NCI-H82 treated with DMSO at 0.1 percent for 48 hours (cell line): Measurements from ENCODE around the gene CDH5.
"Not testable (repeated sequence)": the region's sequence is repeated elsewhere in the genome, so short reads cannot be mapped to it uniquely, and the experiment has no call there.

ENCODE experiments used
- DNase-seq: peaks from one replicate; lab custom pipeline; 2025; ENCODE audit not compliant: unreplicated experiment; lab: John Stamatoyannopoulos, UW

The CDH5 gene

GRCh38 chr16:66434619-66435430, 68.3 kb downstream of the CDH5 start:
- DNase-seq, result no peak

DNA sequence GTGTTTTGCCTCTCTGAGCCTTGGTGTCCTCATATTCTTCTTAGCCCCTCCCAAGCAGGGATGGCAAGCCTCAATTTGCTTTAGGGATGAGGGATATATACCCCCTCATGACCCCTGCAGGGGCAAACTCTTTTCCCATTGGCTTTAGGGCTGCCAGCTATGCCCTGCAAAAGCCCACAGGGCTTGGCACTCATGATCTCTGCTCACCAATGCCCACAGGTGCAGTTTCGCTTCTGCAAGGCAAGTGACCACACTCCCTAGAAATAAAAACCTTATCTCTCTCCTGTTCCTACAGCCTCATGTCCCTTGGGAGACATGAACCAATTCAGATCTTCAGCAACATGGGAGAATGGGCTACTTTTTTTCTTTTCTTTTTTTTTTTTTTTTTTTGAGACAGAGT, 69.4 kb downstream of the CDH5 start:
- DNase-seq, result no peak

- no peak for DNase-seq
These were observed 71.0 kb downstream of the CDH5 start for GRCh38 chr16:66437391-66437945.

DNA sequence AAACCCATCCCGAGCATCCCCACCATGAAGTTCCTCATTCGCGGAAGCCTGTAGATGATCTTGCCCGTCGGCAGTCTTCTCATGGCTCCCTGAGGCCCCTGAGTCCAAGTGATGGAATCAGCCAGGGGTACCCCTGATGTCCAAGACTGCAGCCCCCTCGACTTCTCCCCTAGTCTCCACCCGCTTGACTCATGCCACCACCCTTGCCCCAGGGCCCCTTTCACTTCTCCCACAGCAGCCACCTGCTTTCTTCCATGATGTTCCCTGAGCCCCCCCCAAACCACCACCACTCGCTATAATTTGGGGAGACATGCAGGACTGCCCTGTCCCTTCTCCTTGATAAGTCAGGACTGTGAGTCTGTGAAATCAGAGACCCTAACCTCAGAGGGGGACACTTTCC, 72.0 kb downstream of the CDH5 start:
- DNase-seq, result no peak

- DNase-seq, result no peak
These were observed 72.7 kb downstream of the CDH5 start for GRCh38 chr16:66439051-66439730.

GRCh38 chr16:66440271-66440802, 73.8 kb downstream of the CDH5 start:
- no peak for DNase-seq

DNA sequence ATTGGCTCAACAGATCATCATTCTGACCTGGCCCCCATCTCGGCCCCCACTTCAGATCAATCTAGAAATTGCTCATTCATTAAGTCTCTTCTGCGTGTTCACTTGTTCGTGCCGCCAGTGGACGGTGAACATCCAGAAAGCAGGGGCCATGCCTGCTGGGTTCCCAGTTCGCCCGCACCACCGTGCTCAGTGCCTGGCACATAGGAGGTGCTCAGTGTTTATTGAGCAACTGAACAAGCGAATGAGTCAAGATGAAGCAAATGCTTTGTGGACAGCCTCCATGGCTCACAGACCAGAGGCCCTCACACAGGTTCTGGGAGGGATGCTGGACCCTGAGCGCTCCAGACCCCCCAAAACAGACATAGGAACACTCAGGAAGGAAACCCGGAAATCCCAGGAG, 74.5 kb downstream of the CDH5 start:
- no peak for DNase-seq

DNA sequence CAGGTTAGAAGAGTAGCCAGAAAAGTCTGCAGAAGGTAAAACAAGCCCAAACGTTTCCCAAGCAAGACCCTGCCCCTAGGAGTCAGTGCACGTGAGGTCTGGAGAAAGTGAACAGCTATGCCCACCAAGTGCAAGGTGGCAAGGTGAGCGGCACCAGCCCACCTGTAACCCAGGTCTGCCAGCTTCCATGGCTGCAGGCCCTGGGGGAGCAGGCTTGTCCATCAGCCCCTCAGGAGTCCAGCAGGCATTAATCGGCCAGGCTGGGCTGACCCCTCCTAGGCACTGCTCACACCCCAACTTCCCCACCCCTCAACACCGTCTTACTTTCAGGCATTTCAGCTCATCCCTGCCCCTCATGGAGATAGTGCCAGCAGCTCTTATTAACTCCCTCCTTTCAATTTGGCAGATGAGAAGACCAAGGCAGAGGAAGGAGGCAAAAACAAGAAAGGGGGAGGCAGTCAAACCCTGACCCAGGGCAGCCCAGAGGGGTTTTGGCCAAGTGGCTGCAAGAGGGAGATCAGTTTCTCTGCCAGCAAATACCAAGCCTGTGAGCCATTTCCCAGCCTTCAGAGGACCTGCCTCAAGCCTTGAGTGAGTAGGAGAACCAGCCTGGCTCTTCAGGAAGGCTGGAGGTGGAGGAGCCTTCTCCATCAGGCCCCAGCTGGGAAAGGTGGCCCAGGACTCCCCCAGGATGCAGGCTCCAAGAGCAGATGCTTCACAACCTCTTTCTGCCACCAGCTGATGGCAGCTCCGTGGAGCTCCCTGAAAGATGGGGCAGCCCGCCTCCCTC, 75.3 kb downstream of the CDH5 start:
- no peak for DNase-seq

- DNase-seq, result no peak
These were observed 76.2 kb downstream of the CDH5 start for GRCh38 chr16:66442502-66443268.

DNA sequence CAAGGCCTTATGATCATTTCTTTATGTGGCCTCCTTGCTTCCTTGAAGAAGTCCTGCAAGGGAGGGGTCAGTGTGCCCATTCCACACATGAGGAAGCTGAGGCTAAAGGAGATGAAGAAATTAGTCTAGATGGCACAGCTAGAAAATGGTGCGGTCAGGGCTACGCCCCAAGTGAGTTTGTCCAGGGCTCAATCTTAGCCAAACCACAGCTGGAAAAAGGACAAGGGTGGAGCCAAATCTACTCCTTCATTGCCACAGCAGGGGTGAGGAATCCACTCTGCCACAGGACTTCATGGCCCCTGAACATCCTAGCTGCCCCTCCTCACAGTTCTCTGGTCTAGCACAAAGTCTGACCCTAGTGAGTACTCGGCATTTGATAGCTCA, 76.8 kb downstream of the CDH5 start:
- DNase-seq, result no peak

DNA sequence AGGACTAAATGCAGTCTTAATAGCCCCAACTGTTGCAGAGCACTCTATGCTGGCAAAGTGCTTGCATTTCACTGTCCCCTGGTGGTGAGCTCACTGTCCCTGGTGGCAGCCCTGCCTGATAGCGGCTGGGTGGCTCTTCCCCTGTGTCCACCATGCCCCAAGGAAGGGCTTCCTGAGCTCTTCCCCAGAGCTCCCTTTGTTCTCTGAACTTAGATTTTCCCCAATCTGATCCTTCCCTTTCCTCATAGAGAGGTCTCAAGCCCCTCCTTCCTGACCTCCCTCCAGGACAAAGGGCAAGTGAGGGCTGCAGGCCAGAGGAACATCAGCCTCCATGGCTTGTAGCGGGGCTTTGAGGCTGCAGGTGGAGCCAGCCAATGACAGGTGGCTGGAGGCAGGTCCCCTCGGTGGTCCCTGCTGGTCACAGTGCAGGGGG, 77.6 kb downstream of the CDH5 start:
- no peak for DNase-seq

DNA sequence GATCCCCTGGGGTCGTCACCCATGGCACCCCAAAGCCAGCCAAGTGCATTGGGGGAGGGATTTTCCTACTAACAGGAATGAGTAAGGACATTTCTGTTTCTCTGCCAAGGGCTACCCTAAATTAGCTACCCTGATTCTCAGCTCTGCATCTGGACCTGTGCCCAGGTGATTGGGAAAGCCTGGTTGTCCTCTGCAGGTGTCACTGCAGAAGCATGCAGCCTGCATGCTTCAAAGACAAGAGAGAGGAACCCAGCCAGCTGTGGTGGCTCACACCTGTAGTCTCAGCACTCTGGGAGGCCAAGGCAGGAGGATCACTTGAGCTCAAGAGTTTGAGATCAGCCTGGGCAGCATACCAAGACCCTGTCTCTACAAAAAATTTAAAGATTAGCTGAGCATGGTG, 80.2 kb downstream of the CDH5 start:
- DNase-seq, result no peak

DNA sequence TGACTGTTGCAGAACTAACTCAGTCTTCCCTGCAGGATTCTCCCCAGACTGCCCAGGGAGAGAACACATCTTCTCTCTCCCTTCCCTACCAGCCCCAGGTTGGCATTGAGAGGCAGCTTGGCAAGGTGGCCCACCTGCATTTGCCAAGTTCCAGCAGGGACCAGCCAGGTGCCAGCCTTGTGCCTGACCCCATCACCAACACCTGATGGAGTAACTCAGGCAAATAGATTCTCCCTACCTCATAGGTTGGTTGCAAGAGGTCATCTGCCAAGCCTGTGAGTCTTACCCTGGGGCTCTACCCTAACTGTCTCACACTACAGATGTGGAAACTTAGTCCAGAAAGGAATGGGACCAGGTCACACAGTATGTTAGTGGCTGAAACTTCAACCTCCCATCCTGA, 81.0 kb downstream of the CDH5 start:
- no peak for DNase-seq

DNA sequence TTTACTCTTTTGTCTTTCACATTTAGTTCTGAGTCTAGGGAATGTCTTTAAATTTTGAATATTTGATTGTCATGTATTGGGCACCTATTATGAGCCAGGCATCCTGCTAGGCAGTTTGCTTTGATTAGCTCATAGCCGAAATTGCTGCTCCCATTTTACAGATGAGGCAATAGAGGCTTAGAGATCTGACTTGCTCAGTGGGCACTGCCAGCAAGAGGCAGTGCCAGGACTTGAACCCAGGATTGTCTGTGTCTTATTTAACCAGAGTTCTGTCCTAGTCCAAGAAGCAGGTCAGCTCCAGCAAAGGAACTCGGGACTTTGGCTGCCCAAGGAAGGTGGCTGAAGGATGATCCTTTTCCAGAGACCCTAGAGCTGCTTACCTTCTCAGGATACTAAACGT, 85.1 kb downstream of the CDH5 start:
- no peak for DNase-seq

DNA sequence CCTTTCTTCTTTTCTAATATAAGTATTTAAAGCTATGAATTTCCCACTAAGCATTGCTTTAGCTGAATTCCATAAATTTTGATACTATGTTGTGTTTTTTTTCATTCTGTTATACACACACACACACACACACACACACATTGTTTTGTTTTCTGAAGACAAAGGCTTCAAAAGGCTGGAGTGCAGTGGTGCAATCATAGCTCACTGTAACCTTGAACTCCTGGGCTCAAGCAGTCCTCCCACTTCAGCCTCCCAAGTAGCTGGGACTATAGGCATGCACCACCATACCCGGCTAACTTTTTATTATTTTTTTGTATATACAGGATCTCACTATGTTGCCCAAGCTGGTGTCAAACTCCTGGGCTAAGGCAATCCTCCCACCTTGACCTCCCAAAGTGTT, 86.7 kb downstream of the CDH5 start:
- not testable (repeated sequence) for DNase-seq
